K562 (cell line): ENCODE results near the gene MAP3K12. TPM values are rescaled to one million over a fixed set of nuclear protein-coding genes. Genes with fewer than 3 reads are reported as not detected.
A peak's percentile ranks its signal among the peaks of the same experiment; 100 is the strongest.

Source experiments
- CREBBP ChIP-seq: IDR thresholded peaks from one replicate; pipeline ENCODE4 v1.6.1; 2012; ENCODE audit warnings: low read depth, mild to moderate bottlenecking, control low read depth, inconsistent platforms, low read length
- DACH1 ChIP-seq: fragments of 450-650 bp; IDR thresholded peaks from 2 replicates; pipeline ENCODE4 v1.6.1; 2018; ENCODE audit not compliant: partially characterized antibody
- ELF2 ChIP-seq: fragments of 250-450 bp; sonication (Bioruptor Pico); IDR thresholded peaks from 2 replicates; pipeline ENCODE4 v1.5.0; 2021; ENCODE audit warnings: mild to moderate bottlenecking
- FOXA3 ChIP-seq, 2 experiments: fragments of 450-650 bp in 1 of 2; sonication (generic) in 1 of 2; formaldehyde crosslinking; IDR thresholded peaks in 1 of 2; conservative IDR thresholded peaks in 1 of 2; 2 replicates each; pipeline versions ENCODE4 v1.4.0 to v1.8.0; 2020 to 2022; ENCODE audit warnings: mild to moderate bottlenecking in 2 of 2, missing genetic modification reagents in 1 of 2
- FUS ChIP-seq: fragments of 200-400 bp; formaldehyde crosslinking; optimal IDR thresholded peaks from 2 replicates; pipeline ENCODE3; 2017; ENCODE audit warnings: low read depth, low read length
- HDAC1 ChIP-seq, 2 experiments: fragments of 450-650 bp; IDR thresholded peaks; 2 replicates each; pipeline ENCODE4 v1.6.1; 2016 to 2017; ENCODE audit warnings: inconsistent platforms in 1 of 2, mild to moderate bottlenecking in 1 of 2, moderate library complexity in 1 of 2
- KLF1 ChIP-seq: fragments of 450-650 bp; IDR thresholded peaks from 2 replicates; pipeline ENCODE4 v1.6.1; 2016; ENCODE audit warnings: missing genetic modification characterization, missing compliant biosample characterization
- LCOR ChIP-seq: sonication (generic); formaldehyde crosslinking; IDR thresholded peaks from 2 replicates; pipeline ENCODE4 v1.8.0; 2022; ENCODE audit warnings: mild to moderate bottlenecking, missing genetic modification reagents
- MYBL2 ChIP-seq, 2 experiments: fragments of 450-650 bp in 1 of 2; sonication (generic) in 1 of 2; formaldehyde crosslinking in 1 of 2; IDR thresholded peaks; 2 replicates each; pipeline versions ENCODE4 v1.6.1 to v1.8.1; 2017 to 2022; ENCODE audit warnings: borderline replicate concordance in 1 of 2, inconsistent platforms in 1 of 2, low read depth in 1 of 2, mild to moderate bottlenecking in 1 of 2, missing genetic modification reagents in 1 of 2, moderate library complexity in 1 of 2
- PTTG1 ChIP-seq: fragments of 450-650 bp; IDR thresholded peaks from 2 replicates; pipeline ENCODE4 v1.6.1; 2016; ENCODE audit warnings: low read depth, mild to moderate bottlenecking, missing genetic modification characterization, missing compliant biosample characterization
- PYGO2 ChIP-seq: fragments of 450-650 bp; IDR thresholded peaks from 2 replicates; pipeline ENCODE4 v1.6.1; 2016; ENCODE audit warnings: mild to moderate bottlenecking, missing genetic modification characterization, moderate library complexity, missing compliant biosample characterization
- ZFP1 ChIP-seq: fragments of 450-650 bp; formaldehyde crosslinking; IDR thresholded peaks from 2 replicates; pipeline ENCODE4 v1.4.0; 2020; ENCODE audit warnings: mild to moderate bottlenecking, mixed read lengths
- ZFP30 ChIP-seq: fragments of 250-450 bp; sonication (Bioruptor Pico); IDR thresholded peaks from 2 replicates; pipeline ENCODE4 v1.8.0; 2022; ENCODE audit warnings: moderate library complexity, mild to moderate bottlenecking, inconsistent platforms, borderline replicate concordance
- ZNF589 ChIP-seq: fragments of 200-800 bp; sonication (Bioruptor generic); IDR thresholded peaks from 2 replicates; pipeline ENCODE4 v1.6.1; 2016; ENCODE audit warnings: low read depth, missing genetic modification characterization, missing compliant biosample characterization
- ZNF785 ChIP-seq: fragments of 250-450 bp; sonication (Bioruptor Pico); IDR thresholded peaks from 2 replicates; pipeline ENCODE4 v1.4.0; 2020; ENCODE audit warnings: mild to moderate bottlenecking
- polyA plus RNA-seq, 8 experiments: library from polyadenylated mRNA; depleted of rRNA in 4 of 8; stranded (reverse) in 5 of 8; unstranded in 3 of 8; fragments of >200 nt; fragmentation: Nextera tagmentation in 2 of 8; fragmentation: Illumina TruSeq in 1 of 8; extraction: Ambion mirVana in 2 of 8; extraction: Trizol in 1 of 8; gene quantifications; 2 replicates each; pipeline versions ENCODE4 v1.2.1 to v1.2.3, GENCODE V29; 2011 to 2014; ENCODE audit warnings: inconsistent platforms in 1 of 8, missing spikeins in 1 of 8
- total RNA-seq, 7 experiments: library from RNA; depleted of rRNA in 6 of 7; stranded (reverse); fragments of >200 nt in 6 of 7; fragmentation: Illumina TruSeq in 2 of 7; extraction: Trizol in 2 of 7; gene quantifications; 2 replicates each; pipeline versions ENCODE4 v1.2.1 to v1.2.3, GENCODE V29; 2011 to 2021; ENCODE audit warnings: low replicate concordance in 1 of 7
- TF ChIP-seq, protein P1 (sequence below), 2 experiments: fragments of 150-350 bp in 1 of 2; IDR thresholded peaks; 2 replicates each; pipeline ENCODE4 v1.6.1; 2012 to 2016; ENCODE audit warnings: low read depth in 2 of 2, low read length in 2 of 2, mild to moderate bottlenecking in 1 of 2, moderate library complexity in 1 of 2
- TF ChIP-seq, protein P2 (sequence below): sonication (generic); formaldehyde crosslinking; IDR thresholded peaks from 2 replicates; pipeline ENCODE4 v1.5.0; 2020; ENCODE audit warnings: missing genetic modification reagents

Gene MAP3K12
- total and polyA plus RNA-seq, 9 of the 15 experiments (the other 6 are each of a cell fraction or from before 2014, with no cell fraction given), result 0.10 to 2.4 (median 1.6) TPM

DNA sequence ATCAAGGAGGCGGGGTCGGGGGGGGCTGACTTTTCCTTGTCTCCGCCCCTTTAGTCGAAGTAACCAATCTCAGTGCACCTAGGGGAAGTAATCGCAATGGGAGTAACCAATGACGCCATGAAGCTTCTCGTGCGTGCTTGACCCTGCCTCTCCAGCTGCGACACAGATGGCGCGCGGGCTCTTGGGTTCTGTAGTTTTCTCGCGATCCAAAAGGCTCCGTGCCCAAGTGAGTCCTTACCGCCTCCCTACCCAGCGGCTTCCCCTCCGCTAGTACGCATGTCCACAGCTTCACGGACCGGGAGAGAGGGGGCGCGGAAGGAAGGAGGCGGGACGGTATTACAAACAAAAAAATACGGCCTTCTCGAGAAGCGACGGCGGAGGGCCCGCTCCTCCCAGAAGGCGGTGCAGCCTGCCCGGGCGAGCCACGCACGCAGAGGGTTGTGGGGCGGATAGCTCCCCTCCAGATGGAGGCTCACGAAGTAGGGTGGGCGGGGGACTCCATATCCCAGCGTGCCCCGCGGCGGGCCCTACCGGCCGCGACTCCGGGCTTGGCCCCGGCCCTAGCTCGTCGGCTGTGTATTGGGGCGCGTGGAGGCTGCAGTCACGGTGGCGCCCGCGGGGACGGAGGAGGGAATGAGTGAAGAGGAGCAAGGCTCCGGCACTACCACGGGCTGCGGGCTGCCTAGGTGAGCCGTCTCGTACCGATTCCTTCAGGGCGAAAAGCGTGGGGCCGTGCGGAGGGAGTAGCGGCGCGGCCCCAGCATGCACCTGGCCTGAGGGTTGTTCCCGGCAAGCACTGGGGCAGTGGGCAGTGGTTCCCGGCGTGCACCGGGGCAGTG is 1.7 kb upstream of the MAP3K12 start, which contains the start of gene TARBP2 (continued):
- 0 out of 4 replicates have a peak, but pooled peaks of 1 of the 2 experiments have one; percentile 6 for TF ChIP-seq FOXA3 (CRISPR knock-in tag; conservative IDR thresholded peaks at IDR 0.05 in 1 of 2, IDR thresholded peaks at IDR 0.05 in 1 of 2)
- peak; percentile 64; the same call in 1 of the 2 replicates for TF ChIP-seq ELF2 (CRISPR knock-in tag)
- TF ChIP-seq DACH1, result peak; percentile 22
- TF ChIP-seq, protein P1, sequence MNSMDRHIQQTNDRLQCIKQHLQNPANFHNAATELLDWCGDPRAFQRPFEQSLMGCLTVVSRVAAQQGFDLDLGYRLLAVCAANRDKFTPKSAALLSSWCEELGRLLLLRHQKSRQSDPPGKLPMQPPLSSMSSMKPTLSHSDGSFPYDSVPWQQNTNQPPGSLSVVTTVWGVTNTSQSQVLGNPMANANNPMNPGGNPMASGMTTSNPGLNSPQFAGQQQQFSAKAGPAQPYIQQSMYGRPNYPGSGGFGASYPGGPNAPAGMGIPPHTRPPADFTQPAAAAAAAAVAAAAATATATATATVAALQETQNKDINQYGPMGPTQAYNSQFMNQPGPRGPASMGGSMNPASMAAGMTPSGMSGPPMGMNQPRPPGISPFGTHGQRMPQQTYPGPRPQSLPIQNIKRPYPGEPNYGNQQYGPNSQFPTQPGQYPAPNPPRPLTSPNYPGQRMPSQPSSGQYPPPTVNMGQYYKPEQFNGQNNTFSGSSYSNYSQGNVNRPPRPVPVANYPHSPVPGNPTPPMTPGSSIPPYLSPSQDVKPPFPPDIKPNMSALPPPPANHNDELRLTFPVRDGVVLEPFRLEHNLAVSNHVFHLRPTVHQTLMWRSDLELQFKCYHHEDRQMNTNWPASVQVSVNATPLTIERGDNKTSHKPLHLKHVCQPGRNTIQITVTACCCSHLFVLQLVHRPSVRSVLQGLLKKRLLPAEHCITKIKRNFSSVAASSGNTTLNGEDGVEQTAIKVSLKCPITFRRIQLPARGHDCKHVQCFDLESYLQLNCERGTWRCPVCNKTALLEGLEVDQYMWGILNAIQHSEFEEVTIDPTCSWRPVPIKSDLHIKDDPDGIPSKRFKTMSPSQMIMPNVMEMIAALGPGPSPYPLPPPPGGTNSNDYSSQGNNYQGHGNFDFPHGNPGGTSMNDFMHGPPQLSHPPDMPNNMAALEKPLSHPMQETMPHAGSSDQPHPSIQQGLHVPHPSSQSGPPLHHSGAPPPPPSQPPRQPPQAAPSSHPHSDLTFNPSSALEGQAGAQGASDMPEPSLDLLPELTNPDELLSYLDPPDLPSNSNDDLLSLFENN (IDR thresholded peaks at IDR 0.05; ENCODE audit: low read depth in 2 of 2, low read length in 2 of 2), result 0 out of 4 replicates have a peak, but pooled peaks of 1 of the 2 experiments have one; percentile 11
- TF ChIP-seq MYBL2 (IDR thresholded peaks at IDR 0.05; ENCODE audit: low read depth), result no peak
- TF ChIP-seq MYBL2 (CRISPR knock-in tag; IDR thresholded peaks at IDR 0.05; ENCODE audit: borderline replicate concordance), result no peak
- TF ChIP-seq, protein P2, sequence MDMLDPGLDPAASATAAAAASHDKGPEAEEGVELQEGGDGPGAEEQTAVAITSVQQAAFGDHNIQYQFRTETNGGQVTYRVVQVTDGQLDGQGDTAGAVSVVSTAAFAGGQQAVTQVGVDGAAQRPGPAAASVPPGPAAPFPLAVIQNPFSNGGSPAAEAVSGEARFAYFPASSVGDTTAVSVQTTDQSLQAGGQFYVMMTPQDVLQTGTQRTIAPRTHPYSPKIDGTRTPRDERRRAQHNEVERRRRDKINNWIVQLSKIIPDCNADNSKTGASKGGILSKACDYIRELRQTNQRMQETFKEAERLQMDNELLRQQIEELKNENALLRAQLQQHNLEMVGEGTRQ, result no peak
- TF ChIP-seq ZFP1 (CRISPR knock-in tag), result peak; percentile 54; the same call in 1 of the 2 replicates
- TF ChIP-seq PYGO2, result no peak
- TF ChIP-seq ZFP30 (CRISPR knock-in tag), result no peak
- TF ChIP-seq ZNF589, result peak; percentile 93
- no peak for TF ChIP-seq KLF1 (tag)
- no peak for TF ChIP-seq CREBBP
- no peak for TF ChIP-seq PTTG1 (tag)
- TF ChIP-seq FUS, result no peak
- peak in 1 of 2 experiments; percentile 89; a peak in 1 of 4 replicates for TF ChIP-seq HDAC1 (IDR thresholded peaks at IDR 0.05)
- no peak for TF ChIP-seq ZNF785 (CRISPR knock-in tag)
- no peak for TF ChIP-seq LCOR (CRISPR knock-in tag)
